GM04503 (cell line): ENCODE results near the gene CRYBB2.
"Not testable (repeated sequence)": the region's sequence is repeated elsewhere in the genome, so short reads cannot be mapped to it uniquely, and the experiment has no call there.

Experiments used
- DNase-seq: peaks from one replicate; pipeline ENCODE4 v3.0.0-alpha.2; 2012; ENCODE audit warnings: low read depth

The CRYBB2 gene

GRCh38 chr22:25233706-25234105 lies 14.3 kb downstream of the CRYBB2 start:
- DNase-seq: not testable (repeated sequence)

- DNase-seq: peak; percentile 7
Observed at GRCh38 chr22:25235547-25236290, 16.3 kb downstream of the CRYBB2 start.

GRCh38 chr22:25236417-25236816 lies 17.0 kb downstream of the CRYBB2 start:
- DNase-seq: no peak

- DNase-seq: no peak
Observed at GRCh38 chr22:25237503-25237902, 18.1 kb downstream of the CRYBB2 start.

DNA sequence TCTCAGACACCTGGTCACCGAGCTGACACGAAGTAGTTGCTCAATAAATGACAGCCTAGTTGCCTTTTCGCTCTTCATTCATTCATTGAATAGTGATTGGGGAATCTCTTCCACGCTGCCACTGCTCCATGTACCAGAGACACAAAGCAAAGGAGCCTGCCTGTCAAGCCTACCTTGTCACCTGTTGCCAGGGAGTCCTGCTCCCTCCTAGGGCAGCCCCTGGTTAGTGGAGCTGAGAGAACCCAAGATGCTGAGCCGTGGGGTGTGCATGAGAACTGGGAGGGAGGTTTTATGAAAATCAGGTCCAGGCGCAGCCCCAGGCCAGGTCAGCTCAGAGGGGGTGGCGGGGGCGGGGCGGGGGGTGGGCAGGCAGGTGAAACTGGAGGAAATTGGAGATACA lies 18.6 kb downstream of the CRYBB2 start:
- DNase-seq: not testable (repeated sequence)

DNA sequence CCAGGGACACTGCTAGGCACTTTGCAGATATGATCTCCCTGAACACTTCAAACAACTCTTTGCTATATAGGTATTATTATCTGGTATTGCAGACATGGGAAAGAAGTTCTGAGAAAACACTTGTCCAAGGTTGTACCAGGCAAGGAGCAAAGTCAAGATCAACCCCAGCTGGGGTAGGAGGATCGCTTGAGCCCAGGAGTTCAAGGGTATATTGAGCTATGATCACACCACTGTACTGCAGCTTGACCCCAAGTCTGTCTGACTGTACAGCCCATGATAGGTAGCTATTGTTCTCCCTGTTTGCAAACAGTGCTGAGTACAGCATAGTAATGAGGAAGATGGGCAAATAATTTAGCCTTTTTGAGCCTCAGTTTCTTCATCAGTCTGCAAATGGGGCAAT lies 35.7 kb downstream of the CRYBB2 start:
- DNase-seq: not testable (repeated sequence)

GRCh38 chr22:25267567-25267966 lies 48.1 kb downstream of the CRYBB2 start:
- not testable (repeated sequence) for DNase-seq

GRCh38 chr22:25268902-25269301 lies 49.5 kb downstream of the CRYBB2 start:
- not testable (repeated sequence) for DNase-seq

DNA sequence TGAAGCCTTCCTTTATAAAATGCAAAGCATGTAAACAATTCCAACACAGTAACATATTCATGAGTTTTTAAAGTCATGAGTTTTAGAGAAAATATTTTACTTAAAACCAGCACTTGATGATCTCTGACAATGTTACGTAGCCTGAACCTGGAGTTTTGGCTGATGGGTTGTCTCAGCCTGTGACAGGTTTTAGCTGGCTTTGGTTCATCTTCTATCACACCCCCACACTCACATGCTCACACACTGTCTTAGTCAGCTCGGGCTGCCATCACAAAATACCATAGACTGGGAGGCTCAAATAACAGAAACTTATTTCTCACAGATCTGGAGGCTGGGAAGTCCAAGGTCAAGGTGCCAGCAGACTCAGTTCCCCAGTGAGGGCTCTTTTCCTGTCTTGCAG lies 50.6 kb downstream of the CRYBB2 start:
- DNase-seq: not testable (repeated sequence)

DNA sequence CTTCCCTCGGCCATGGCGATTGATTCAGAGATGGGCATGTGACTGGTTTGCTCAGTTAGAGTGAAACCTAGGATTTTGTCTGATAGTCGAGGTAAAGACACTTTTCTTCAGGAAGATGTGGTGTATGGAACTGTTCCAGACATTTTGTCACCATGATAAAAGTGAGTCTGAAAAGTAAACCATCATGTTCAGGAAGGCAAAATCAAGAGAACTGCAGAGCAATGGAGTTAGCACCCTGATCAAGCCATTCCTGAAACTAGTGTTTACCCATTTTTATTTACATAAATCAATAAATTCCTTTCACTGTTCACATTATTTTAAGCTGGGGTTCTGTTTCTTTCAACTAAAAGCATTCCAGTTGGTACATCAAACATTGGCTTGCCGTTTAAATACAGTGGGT lies 53.8 kb downstream of the CRYBB2 start:
- DNase-seq: not testable (repeated sequence)

DNA sequence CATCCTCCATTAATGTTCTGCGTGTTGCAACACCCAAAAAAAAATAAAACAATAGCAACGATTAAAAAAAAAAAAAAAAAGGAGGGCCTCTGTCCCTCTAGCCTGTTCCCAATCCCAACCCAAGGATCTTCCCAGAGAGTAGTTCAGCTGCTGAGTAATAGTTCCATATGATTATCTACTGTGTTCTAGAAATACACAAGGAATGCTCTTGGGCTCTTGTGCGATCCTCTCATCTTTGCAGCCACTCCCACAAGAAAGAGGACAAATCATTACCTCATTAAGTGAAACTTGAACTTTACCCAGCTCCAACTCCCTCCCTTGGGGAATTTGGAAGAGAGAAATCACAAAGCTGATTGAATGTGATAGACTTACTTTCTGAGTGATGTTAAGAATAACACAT lies 54.5 kb downstream of the CRYBB2 start:
- DNase-seq: not testable (repeated sequence)

DNA sequence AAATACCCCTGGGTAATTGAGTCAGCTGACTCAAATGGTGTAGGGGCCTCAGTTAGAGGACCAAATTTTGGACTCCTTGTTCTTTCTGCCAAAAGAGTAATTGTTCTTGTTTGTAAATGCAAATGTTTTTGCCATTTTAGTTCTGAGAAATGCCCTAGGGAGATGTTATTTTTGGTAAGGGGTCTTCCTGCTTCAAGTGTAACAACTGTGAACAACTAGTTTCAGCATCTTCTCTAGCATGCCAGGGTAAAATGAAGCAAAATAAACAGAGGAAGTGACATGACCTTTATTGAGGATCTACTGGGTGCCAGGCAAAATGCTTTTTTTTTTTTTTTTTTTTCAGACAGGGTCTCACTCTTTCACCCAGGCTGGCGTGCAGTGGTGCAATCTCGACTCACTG lies 60.7 kb downstream of the CRYBB2 start:
- not testable (repeated sequence) for DNase-seq
